K562 (cell line): Measurements from ENCODE around the gene GABPB1. TPM values are rescaled to one million over a fixed set of nuclear protein-coding genes. Genes with fewer than 3 reads are reported as not detected.

Experiments
- ATAC-seq: fragments of 200-7000 bp; cut with Tn5 transposase; 3 replicates; pipeline ENCODE4 v1.9.1; 2020; ENCODE audit warnings: moderate library complexity
- BruUV-seq: library from RNA; stranded (reverse); fragments of 400-500 nt; replicated peaks from 2 replicates; lab custom pipeline; 2021; lab: Mats Ljungman, UMichigan
- CTCF ChIA-PET: fragments of 300-600 bp; formaldehyde crosslinking; extraction: SDS; loops from one replicate; lab custom pipeline; 2021; ENCODE audit warnings: low intra/inter-chr PET ratio; lab: Yijun Ruan, JAX
- POLR2A ChIA-PET: fragments of 300-600, 350-650 bp; sonication (Branson Sonifier 250); formaldehyde crosslinking; extraction: SDS; loops from one replicate; lab custom pipeline; 2021; ENCODE audit warnings: antibody characterized with exemption, inconsistent platforms; lab: Yijun Ruan, JAX
- DNase-seq, 4 experiments: peaks; one replicate each; pipeline versions ENCODE4 v3.0.0 to v3.0.0-alpha.2; 2011 to 2018; ENCODE audit warnings: low spot score in 3 of 4, mixed read lengths in 3 of 4; ENCODE audit errors: extremely low read depth in 1 of 4
- FAIRE-seq: peaks from 2 replicates; lab custom pipeline; 2011; peaks lifted over from hg19 to GRCh38; lab: Jason Lieb, UNC
- H2AFZ ChIP-seq: 2 replicates; pipeline ENCODE4 v1.6.0; 2011; ENCODE audit warnings: low read depth, low read length, control low read depth, inconsistent platforms
- H3K27ac ChIP-seq: fragments of 200-600 bp; 3 replicates; pipeline ENCODE4 v1.8.0; 2011; ENCODE audit warnings: low read depth, mild to moderate bottlenecking, control low read depth, inconsistent platforms, low read length, moderate library complexity, mixed read lengths; ENCODE audit errors: extremely low read depth
- H3K27me3 ChIP-seq, 2 experiments: fragments of 300-600 bp in 1 of 2; 2 replicates in 1 of 2; 3 replicates in 1 of 2; pipeline versions ENCODE4 v1.6.0 to v1.8.0; 2011; ENCODE audit warnings: inconsistent platforms in 2 of 2, low read length in 2 of 2, mild to moderate bottlenecking in 1 of 2, mixed read lengths in 1 of 2, moderate library complexity in 1 of 2; ENCODE audit not compliant: control insufficient read depth in 2 of 2, insufficient read depth in 2 of 2
- H3K36me3 ChIP-seq: fragments of 300-600 bp; 3 replicates; pipeline ENCODE4 v1.8.0; 2011; ENCODE audit warnings: mild to moderate bottlenecking, low read length, inconsistent platforms; ENCODE audit not compliant: control insufficient read depth, insufficient read depth
- H3K4me1 ChIP-seq, 2 experiments: fragments of 200-600 bp in 1 of 2; replicated peaks in 1 of 2; 2 replicates in 1 of 2; 3 replicates in 1 of 2; pipeline versions ENCODE4 v1.5.1 to v1.8.0; 2011; ENCODE audit warnings: inconsistent platforms in 2 of 2, low read length in 2 of 2, mild to moderate bottlenecking in 1 of 2, mixed read lengths in 1 of 2, moderate library complexity in 1 of 2; ENCODE audit not compliant: control insufficient read depth in 2 of 2, insufficient read depth in 2 of 2
- H3K4me2 ChIP-seq: 2 replicates; pipeline ENCODE4 v1.6.1; 2011; ENCODE audit warnings: low read length, control low read depth, inconsistent platforms, mixed read lengths; ENCODE audit not compliant: insufficient read depth
- H3K4me3 ChIP-seq: fragments of 200-600 bp; sonication (generic), shearing (Covaris generic); 2 replicates; pipeline ENCODE4 v1.5.1; 2016; ENCODE audit warnings: control low read depth, inconsistent platforms
- H3K79me2 ChIP-seq: fragments of 200-600 bp; 3 replicates; pipeline ENCODE4 v1.8.0; 2011; ENCODE audit warnings: low read length, inconsistent platforms; ENCODE audit not compliant: control insufficient read depth, insufficient read depth
- H3K9ac ChIP-seq, 2 experiments: 2 replicates each; pipeline versions ENCODE4 v1.6.0 to v1.6.1; 2011; ENCODE audit warnings: low read depth in 2 of 2, low read length in 2 of 2, control low read depth in 1 of 2, inconsistent platforms in 1 of 2, mild to moderate bottlenecking in 1 of 2, mixed read lengths in 1 of 2; ENCODE audit not compliant: insufficient read depth in 1 of 2
- H3K9me1 ChIP-seq: one replicate; pipeline ENCODE4 v1.6.0; 2011; ENCODE audit warnings: inconsistent platforms, mild to moderate bottlenecking, low read length, moderate library complexity; ENCODE audit not compliant: control insufficient read depth, insufficient read depth
- H3K9me3 ChIP-seq: replicated peaks from 2 replicates; pipeline ENCODE4 v1.5.1; 2011; ENCODE audit warnings: low read depth, low read length, inconsistent platforms; ENCODE audit not compliant: control insufficient read depth, insufficient read depth
- H4K20me1 ChIP-seq: replicated peaks from 2 replicates; pipeline ENCODE4 v1.6.1; 2011; ENCODE audit warnings: low read length, inconsistent platforms, mixed read lengths; ENCODE audit not compliant: control insufficient read depth, insufficient read depth
- GABPB1 ChIP-seq: sonication (generic); formaldehyde crosslinking; IDR thresholded peaks from 2 replicates; pipeline ENCODE4 v1.8.0; 2022; ENCODE audit warnings: mild to moderate bottlenecking, missing genetic modification reagents
- SAFB ChIP-seq: fragments of 200-400 bp; formaldehyde crosslinking; IDR thresholded peaks from 2 replicates; pipeline ENCODE4 v1.6.1; 2017; ENCODE audit warnings: low read depth, low read length, borderline replicate concordance
- SRSF7 ChIP-seq: fragments of 200-400 bp; formaldehyde crosslinking; optimal IDR thresholded peaks from 2 replicates; pipeline ENCODE3; 2017; ENCODE audit warnings: mild to moderate bottlenecking, low read depth, low read length
- WGBS: fragments of 100-300 bp; shearing (Covaris generic); methylation state at CpG from one replicate; pipeline ENCODE4 v1.1.6; 2016; ENCODE audit warnings: low coverage, mixed read lengths; ENCODE audit not compliant: insufficient coverage; ENCODE audit errors: missing lambda C conversion rate; 5-methylcytosine and 5-hydroxymethylcytosine counted together
- in situ Hi-C: fragments of 300-500 bp; cut with MboI; formaldehyde crosslinking; loops from 4 replicates; pipeline ENCODE4 v1.15.0; 2018; ENCODE audit warnings: inconsistent platforms, mixed read lengths
- intact Hi-C: fragments of 100-400 bp; cut with micrococcal nuclease; formaldehyde crosslinking; loops from 2 replicates; pipeline ENCODE4 v1.14.2; 2022
- polyA plus RNA-seq, 8 experiments: library from polyadenylated mRNA; depleted of rRNA in 4 of 8; stranded (reverse) in 5 of 8; unstranded in 3 of 8; fragments of >200 nt; fragmentation: Nextera tagmentation in 2 of 8; fragmentation: Illumina TruSeq in 1 of 8; extraction: Ambion mirVana in 2 of 8; extraction: Trizol in 1 of 8; gene quantifications; 2 replicates each; pipeline versions ENCODE4 v1.2.1 to v1.2.3, GENCODE V29; 2011 to 2014; ENCODE audit warnings: inconsistent platforms in 1 of 8, missing spikeins in 1 of 8
- total RNA-seq, 7 experiments: library from RNA; depleted of rRNA in 6 of 7; stranded (reverse); fragments of >200 nt in 6 of 7; fragmentation: Illumina TruSeq in 2 of 7; extraction: Trizol in 2 of 7; gene quantifications; 2 replicates each; pipeline versions ENCODE4 v1.2.1 to v1.2.3, GENCODE V29; 2011 to 2021; ENCODE audit warnings: low replicate concordance in 1 of 7
- TF ChIP-seq, protein P1 (sequence below), 2 experiments: fragments of 450-650 bp; IDR thresholded peaks; 2 replicates each; pipeline ENCODE4 v1.6.1; 2016

The GABPB1 gene
- total and polyA plus RNA-seq, 9 of the 15 experiments (the other 6 are each of a cell fraction or from before 2014, with no cell fraction given), result 11.8 to 42.3 (median 33.2) TPM

GRCh38 chr15:50341616-50342136 is 13.3 kb downstream of the GABPB1 start:
- H3K4me2 ChIP-seq, result no peak overlapping the region
- TSS peak; percentile 12 for BruUV-seq
- no peak for DNase-seq
- CTCF ChIA-PET, result no interaction called here
- H3K79me2 ChIP-seq, result peaks cover 39% of the 10 kb centered on the region; the same call in 2 of the 3 replicates
- in situ Hi-C loops, result no loop called here
- no peak overlapping the region for H3K27ac ChIP-seq
- WGBS, result 77% methylated on average over 7 of the region's 7 CpGs
- H3K27me3 ChIP-seq, result no peaks in the 10 kb centered on the region
- TF ChIP-seq, protein P1, sequence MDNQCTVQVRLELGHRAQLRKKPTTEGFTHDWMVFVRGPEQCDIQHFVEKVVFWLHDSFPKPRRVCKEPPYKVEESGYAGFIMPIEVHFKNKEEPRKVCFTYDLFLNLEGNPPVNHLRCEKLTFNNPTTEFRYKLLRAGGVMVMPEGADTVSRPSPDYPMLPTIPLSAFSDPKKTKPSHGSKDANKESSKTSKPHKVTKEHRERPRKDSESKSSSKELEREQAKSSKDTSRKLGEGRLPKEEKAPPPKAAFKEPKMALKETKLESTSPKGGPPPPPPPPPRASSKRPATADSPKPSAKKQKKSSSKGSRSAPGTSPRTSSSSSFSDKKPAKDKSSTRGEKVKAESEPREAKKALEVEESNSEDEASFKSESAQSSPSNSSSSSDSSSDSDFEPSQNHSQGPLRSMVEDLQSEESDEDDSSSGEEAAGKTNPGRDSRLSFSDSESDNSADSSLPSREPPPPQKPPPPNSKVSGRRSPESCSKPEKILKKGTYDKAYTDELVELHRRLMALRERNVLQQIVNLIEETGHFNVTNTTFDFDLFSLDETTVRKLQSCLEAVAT (IDR thresholded peaks at IDR 0.05), result no peak
- no peak for TF ChIP-seq GABPB1
- TF ChIP-seq SAFB, result no peak
- no peak for TF ChIP-seq SRSF7
- TF ChIP-seq, all 486 proteins: peak for 0
- Histone ChIP-seq H3K4me3 (no peak overlapping the region), H3K4me1 (peaks cover 0 to 8% of the 10 kb centered on the region in 2 experiments; a peak in 2 of 5 replicates), H2AFZ (no peak overlapping the region), H3K9ac (no peak overlapping the region), H3K9me3 (no peaks in the 10 kb centered on the region), H3K36me3 (0 out of 3 replicates have a peak, but pooled peaks cover 4% of the 10 kb centered on the region), H3K9me1 (no peaks in the 10 kb centered on the region), H4K20me1 (no peaks in the 10 kb centered on the region)
- ATAC-seq (no peak), FAIRE-seq (no peak)
- POLR2A ChIA-PET, result interaction anchor here (0.7 kb wide), 1 partner anchor 107 kb away, joined by 3 read pairs; no protein-coding TSS in a partner anchor
- intact Hi-C loops, result no loop called here
